PC-3 (cell line): ENCODE data around the gene SAMD8. TPM values are rescaled to one million over a fixed set of nuclear protein-coding genes. Genes with fewer than 3 reads are reported as not detected.
A peak's percentile ranks its signal among the peaks of the same experiment; 100 is the strongest.
"Not testable (repeated sequence)": the region's sequence is repeated elsewhere in the genome, so short reads cannot be mapped to it uniquely, and the experiment has no call there.

ENCODE experiments used
- ATAC-seq: fragments of 200-7000 bp; cut with Tn5 transposase; 2 replicates; pipeline ENCODE4 v1.9.1; 2020; ENCODE audit warnings: mild to moderate bottlenecking, moderate library complexity
- BruUV-seq: library from RNA; stranded (reverse); fragments of 400-500 nt; replicated peaks from 2 replicates; lab custom pipeline; 2021; lab: Mats Ljungman, UMichigan
- CTCF ChIA-PET: fragments of 300-600 bp; sonication (Branson Sonifier 250); formaldehyde crosslinking; loops from one replicate; lab custom pipeline; 2022; ENCODE audit warnings: antibody characterized with exemption; lab: Charles Lee
- POLR2A ChIA-PET: fragments of 300-600 bp; sonication (Branson Sonifier 250); formaldehyde crosslinking; loops from one replicate; lab custom pipeline; 2022; ENCODE audit warnings: antibody characterized with exemption; ENCODE audit not compliant: unreplicated experiment; lab: Charles Lee
- DNase-seq: peaks from one replicate; pipeline ENCODE4 v3.0.0-alpha.2; 2015
- H2AFZ ChIP-seq: fragments of 300-600 bp; sonication (generic); 2 replicates; pipeline ENCODE4 v1.6.0; 2016; ENCODE audit warnings: antibody characterized with exemption, low read length
- H3F3A ChIP-seq: fragments of 300-600 bp; sonication (generic); one replicate; pipeline ENCODE4 v1.6.0; 2017; ENCODE audit warnings: antibody characterized with exemption, low read length, control low read depth, mild to moderate bottlenecking; ENCODE audit not compliant: unreplicated experiment
- H3K27ac ChIP-seq: fragments of 300-600 bp; sonication (generic); 2 replicates; pipeline ENCODE4 v1.5.1; 2016; ENCODE audit warnings: mild to moderate bottlenecking, low read length
- H3K27me3 ChIP-seq: fragments of 300-600 bp; sonication (generic); 2 replicates; pipeline ENCODE4 v1.6.1; 2016; ENCODE audit warnings: low read length, mixed read lengths
- H3K36me3 ChIP-seq: fragments of 300-600 bp; sonication (generic); 2 replicates; pipeline ENCODE4 v1.6.1; 2016; ENCODE audit warnings: low read depth, mixed run types, low read length, mixed read lengths
- H3K4me1 ChIP-seq: fragments of 300-600 bp; sonication (generic); 2 replicates; pipeline ENCODE4 v1.5.1; 2016; ENCODE audit warnings: low read length; ENCODE audit not compliant: insufficient read depth
- H3K4me2 ChIP-seq: fragments of 300-600 bp; sonication (generic); 2 replicates; pipeline ENCODE4 v1.6.0; 2016; ENCODE audit warnings: low read length
- H3K4me3 ChIP-seq: fragments of 300-600 bp; sonication (generic); 2 replicates; pipeline ENCODE4 v1.5.1; 2016; ENCODE audit warnings: mild to moderate bottlenecking, low read length, mixed read lengths
- H3K79me2 ChIP-seq: fragments of 300-600 bp; sonication (generic); 2 replicates; pipeline ENCODE4 v1.6.1; 2017; ENCODE audit warnings: low read length, mixed read lengths
- H3K9ac ChIP-seq: fragments of 300-600 bp; sonication (generic); 2 replicates; pipeline ENCODE4 v1.6.0; 2016; ENCODE audit warnings: mild to moderate bottlenecking, low read length
- H3K9me2 ChIP-seq: fragments of 300-600 bp; sonication (generic); replicated peaks from 2 replicates; pipeline ENCODE4 v1.6.1; 2016; ENCODE audit warnings: mixed run types, low read length, mixed read lengths
- H3K9me3 ChIP-seq: fragments of 300-600 bp; sonication (generic); 2 replicates; pipeline ENCODE4 v1.6.1; 2016; ENCODE audit warnings: low read length, mixed read lengths
- H4K20me1 ChIP-seq: fragments of 300-600 bp; sonication (generic); 2 replicates; pipeline ENCODE4 v1.6.1; 2016; ENCODE audit warnings: low read length, mixed read lengths
- CTCF ChIP-seq: fragments of 300-600 bp; sonication (generic); conservative IDR thresholded peaks from 2 replicates; pipeline ENCODE4 v1.5.1; 2017; ENCODE audit warnings: antibody characterized with exemption, low read depth, mild to moderate bottlenecking, low read length
- EZH2 ChIP-seq: fragments of 300-600 bp; sonication (generic); IDR thresholded peaks from one replicate; pipeline ENCODE4 v1.6.1; 2017; ENCODE audit warnings: antibody characterized with exemption, mild to moderate bottlenecking, low read length; ENCODE audit not compliant: unreplicated experiment
- EZH2phosphoT487 ChIP-seq: fragments of 300-600 bp; sonication (generic); IDR thresholded peaks from 2 replicates; pipeline ENCODE4 v1.6.1; 2018; ENCODE audit warnings: mild to moderate bottlenecking, antibody characterized with exemption, low read length, borderline replicate concordance
- intact Hi-C: fragments of 100-400 bp; cut with micrococcal nuclease; formaldehyde crosslinking; loops from 2 replicates; pipeline ENCODE4 v1.9.0; 2023
- total RNA-seq: library from RNA; depleted of rRNA; stranded (reverse); fragments of >200 nt; gene quantifications from 2 replicates; pipeline ENCODE4 v1.2.3, GENCODE V29; 2014

The SAMD8 gene
- total RNA-seq, 1 experiment from 2014 or later: 47.4 TPM

GRCh38 chr10:75195035-75195763 is 83.7 kb downstream of the SAMD8 start:
- Histone ChIP-seq H3K4me3 (peak overlapping the region; percentile 4; the same call in 1 of the 2 replicates), H3K4me2 (peak overlapping the region; percentile 54), H3K79me2 (no peaks in the 10 kb centered on the region), H4K20me1 (no peaks in the 10 kb centered on the region), H3K27ac (peak overlapping the region; percentile 75), H3K36me3 (no peaks in the 10 kb centered on the region), H3K4me1 (peaks cover 37% of the 10 kb centered on the region), H3K9me2 (no peaks in the 10 kb centered on the region), H3F3A (peaks cover 13% of the 10 kb centered on the region), H3K27me3 (no peaks in the 10 kb centered on the region), H3K9ac (no peak overlapping the region; the same call in 1 of the 2 replicates), H3K9me3 (no peaks in the 10 kb centered on the region), H2AFZ (peak overlapping the region; percentile 10; the same call in 1 of the 2 replicates)
- intact Hi-C loops: loop anchor here (1.0 kb wide), 1 partner anchor 15 kb away; the partner anchor contains the start of gene VDAC2
- DNase-seq (peak; percentile 98), ATAC-seq (peak; percentile 78)
- ChIA-PET POLR2A (interaction anchor here (0.7 to 1.3 kb wide), 3 partner anchors 15 to 56 kb away, joined by 4 to 8 read pairs (median 4); no protein-coding TSS in a partner anchor), CTCF (interaction anchor here (0.6 to 1.5 kb wide), 4 partner anchors 9 to 40 kb away, joined by 3 to 9 read pairs (median 5); partner anchors contain the start of gene COMTD1)
- BruUV-seq: no TSS peak
- TF ChIP-seq CTCF: no peak
- no peak for TF ChIP-seq EZH2
- no peak for TF ChIP-seq EZH2phosphoT487

GRCh38 chr10:75197066-75197465 is 85.6 kb downstream of the SAMD8 start:
- no peak overlapping the region for H3K9ac ChIP-seq
- no peaks in the 10 kb centered on the region for H3K27me3 ChIP-seq
- H3K4me1 ChIP-seq: peaks cover 36% of the 10 kb centered on the region
- no peak overlapping the region for H3K27ac ChIP-seq
- CTCF ChIA-PET: interaction anchor here (0.6 to 1.1 kb wide), 2 partner anchors 37 to 999 kb away, joined by 3 read pairs; no protein-coding TSS in a partner anchor
- H2AFZ ChIP-seq: no peak overlapping the region
- ATAC-seq: no peak
- H3K9me2 ChIP-seq: no peaks in the 10 kb centered on the region
- no peak overlapping the region for H3K4me2 ChIP-seq
- H3K79me2 ChIP-seq: no peaks in the 10 kb centered on the region
- POLR2A ChIA-PET: no interaction called here
- H3F3A ChIP-seq: peaks cover 13% of the 10 kb centered on the region
- intact Hi-C loops: no loop called here
- no TSS peak for BruUV-seq
- H3K9me3 ChIP-seq: no peaks in the 10 kb centered on the region
- H3K4me3 ChIP-seq: no peak overlapping the region
- H3K36me3 ChIP-seq: no peaks in the 10 kb centered on the region
- DNase-seq: no peak
- TF ChIP-seq EZH2 (no peak), CTCF (no peak)
- H4K20me1 ChIP-seq: no peaks in the 10 kb centered on the region

- DNase-seq (no peak), ATAC-seq (no peak)
- no peaks in the 10 kb centered on the region for H4K20me1 ChIP-seq
- H3K9me3 ChIP-seq: no peaks in the 10 kb centered on the region
- no TSS peak for BruUV-seq
- no peak overlapping the region for H3K27ac ChIP-seq
- H3K79me2 ChIP-seq: no peaks in the 10 kb centered on the region
- no peak overlapping the region for H3K9ac ChIP-seq
- peaks cover 13% of the 10 kb centered on the region for H3F3A ChIP-seq
- H3K4me2 ChIP-seq: no peak overlapping the region
- POLR2A ChIA-PET: no interaction called here
- H3K4me3 ChIP-seq: no peak overlapping the region
- H2AFZ ChIP-seq: no peak overlapping the region
- intact Hi-C loops: no loop called here
- CTCF ChIA-PET: interaction anchor here (0.6 to 1.0 kb wide), 2 partner anchors 38 to 998 kb away, joined by 3 read pairs; partner anchors contain the start of gene COMTD1
- no peaks in the 10 kb centered on the region for H3K36me3 ChIP-seq
- H3K4me1 ChIP-seq: peaks cover 40% of the 10 kb centered on the region
- TF ChIP-seq CTCF (no peak), EZH2phosphoT487 (no peak), EZH2 (no peak)
- no peaks in the 10 kb centered on the region for H3K27me3 ChIP-seq
- no peaks in the 10 kb centered on the region for H3K9me2 ChIP-seq
Observed at GRCh38 chr10:75197906-75198305, 86.5 kb downstream of the SAMD8 start.

- CTCF ChIA-PET: interaction anchor here (0.6 kb wide), 1 partner anchor 30 kb away, joined by 5 read pairs; no protein-coding TSS in a partner anchor
- H3K9me2 ChIP-seq, H2AFZ ChIP-seq, H3K36me3 ChIP-seq, H3F3A ChIP-seq, H4K20me1 ChIP-seq, H3K27ac ChIP-seq, intact Hi-C loops, BruUV-seq, H3K9me3 ChIP-seq, H3K79me2 ChIP-seq, H3K27me3 ChIP-seq, H3K4me2 ChIP-seq, H3K9ac ChIP-seq, DNase-seq, ATAC-seq, H3K4me3 ChIP-seq: not testable (repeated sequence)
- POLR2A ChIA-PET: interaction anchor here (0.7 to 0.8 kb wide), 2 partner anchors 1769 to 1829 kb away, joined by 3 to 4 read pairs; no protein-coding TSS in a partner anchor
- peaks cover 31% of the 10 kb centered on the region for H3K4me1 ChIP-seq
Observed at GRCh38 chr10:75199949-75200348, 88.5 kb downstream of the SAMD8 start.
